Measurements from ENCODE around the gene CHCHD10.

DNA sequence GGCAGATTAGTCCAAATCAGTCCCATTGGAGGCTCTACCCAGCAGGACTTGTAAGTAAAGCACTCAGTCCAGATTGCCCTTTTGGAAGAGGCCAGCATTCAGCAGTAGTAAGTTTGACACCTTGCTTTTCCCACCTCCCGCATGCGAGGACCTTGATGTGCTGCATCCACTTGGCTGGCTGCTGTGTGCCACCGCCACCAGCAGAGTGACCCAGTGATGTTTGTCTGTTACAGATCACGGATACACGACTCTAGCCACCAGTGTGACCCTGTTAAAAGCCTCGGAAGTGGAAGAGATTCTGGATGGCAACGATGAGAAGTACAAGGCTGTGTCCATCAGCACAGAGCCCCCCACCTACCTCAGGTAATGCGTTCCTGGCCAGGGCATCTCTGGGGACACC is 25.6 kb upstream of the CHCHD10 start:
- TF ChIP-seq, protein P1, sequence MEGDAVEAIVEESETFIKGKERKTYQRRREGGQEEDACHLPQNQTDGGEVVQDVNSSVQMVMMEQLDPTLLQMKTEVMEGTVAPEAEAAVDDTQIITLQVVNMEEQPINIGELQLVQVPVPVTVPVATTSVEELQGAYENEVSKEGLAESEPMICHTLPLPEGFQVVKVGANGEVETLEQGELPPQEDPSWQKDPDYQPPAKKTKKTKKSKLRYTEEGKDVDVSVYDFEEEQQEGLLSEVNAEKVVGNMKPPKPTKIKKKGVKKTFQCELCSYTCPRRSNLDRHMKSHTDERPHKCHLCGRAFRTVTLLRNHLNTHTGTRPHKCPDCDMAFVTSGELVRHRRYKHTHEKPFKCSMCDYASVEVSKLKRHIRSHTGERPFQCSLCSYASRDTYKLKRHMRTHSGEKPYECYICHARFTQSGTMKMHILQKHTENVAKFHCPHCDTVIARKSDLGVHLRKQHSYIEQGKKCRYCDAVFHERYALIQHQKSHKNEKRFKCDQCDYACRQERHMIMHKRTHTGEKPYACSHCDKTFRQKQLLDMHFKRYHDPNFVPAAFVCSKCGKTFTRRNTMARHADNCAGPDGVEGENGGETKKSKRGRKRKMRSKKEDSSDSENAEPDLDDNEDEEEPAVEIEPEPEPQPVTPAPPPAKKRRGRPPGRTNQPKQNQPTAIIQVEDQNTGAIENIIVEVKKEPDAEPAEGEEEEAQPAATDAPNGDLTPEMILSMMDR (conservative IDR thresholded peaks at IDR 0.05) = no peak
- TF ChIP-seq EZH2 (IDR thresholded peaks at IDR 0.05; ENCODE audit: low read depth) = no peak

All from PC-9 (cell line).